Epithelial cell of proximal tubule (primary cell): ENCODE data around the gene DNMT3B. TPM values are rescaled to one million over a fixed set of nuclear protein-coding genes. Genes with fewer than 3 reads are reported as not detected.

Experiments used
- DNase-seq: peaks from one replicate; pipeline ENCODE4 v3.0.0-alpha.2; 2011; ENCODE audit warnings: low read depth
- H3K4me3 ChIP-seq: 2 replicates; pipeline ENCODE4 v1.5.1; 2011; ENCODE audit warnings: low read depth, mild to moderate bottlenecking, low read length
- CTCF ChIP-seq: conservative IDR thresholded peaks from 2 replicates; pipeline ENCODE4 v1.5.1; 2012; ENCODE audit warnings: low read depth, mild to moderate bottlenecking, low read length
- total RNA-seq: library from RNA; depleted of rRNA; stranded (reverse); fragments of >200 nt; gene quantifications from 2 replicates; pipeline ENCODE4 v1.2.3, GENCODE V29; 2015

DNMT3B gene
- total RNA-seq, 1 donor from 2014 or later: 14.2 TPM

GRCh38 chr20:32839982-32840285 is 77.7 kb downstream of the DNMT3B start:
- TF ChIP-seq CTCF: no peak
- DNase-seq: no peak
- no peak overlapping the region for H3K4me3 ChIP-seq

GRCh38 chr20:32841174-32841573 is 79.0 kb downstream of the DNMT3B start:
- no peak for TF ChIP-seq CTCF
- H3K4me3 ChIP-seq: no peak overlapping the region
- DNase-seq: no peak

GRCh38 chr20:32841632-32842031 is 79.4 kb downstream of the DNMT3B start:
- no peak for TF ChIP-seq CTCF
- no peak for DNase-seq

GRCh38 chr20:32842688-32843524 is 80.7 kb downstream of the DNMT3B start:
- DNase-seq: no peak
- TF ChIP-seq CTCF: no peak
- no peak overlapping the region for H3K4me3 ChIP-seq

More at GRCh38 chr20:32841632-32842031, 79.4 kb downstream of the DNMT3B start:
- no peak overlapping the region for H3K4me3 ChIP-seq

GRCh38 chr20:32845786-32846185 is 83.6 kb downstream of the DNMT3B start:
- H3K4me3 ChIP-seq: no peak overlapping the region
- DNase-seq: no peak
- no peak for TF ChIP-seq CTCF

GRCh38 chr20:32846852-32847251 is 84.7 kb downstream of the DNMT3B start:
- no peak overlapping the region for H3K4me3 ChIP-seq
- DNase-seq: no peak
- no peak for TF ChIP-seq CTCF

- no peak for DNase-seq
- H3K4me3 ChIP-seq: no peak overlapping the region
- TF ChIP-seq CTCF: no peak
These were observed 85.8 kb downstream of the DNMT3B start for GRCh38 chr20:32847964-32848363.
